BJ (cell line): ENCODE results near the gene TNNI2. TPM values are rescaled to one million over a fixed set of nuclear protein-coding genes. Genes with fewer than 3 reads are reported as not detected.

Experiments used
- CTCF ChIA-PET: fragments of 350-600 bp; formaldehyde crosslinking; extraction: SDS; loops from one replicate; lab custom pipeline; 2021; ENCODE audit warnings: antibody characterized with exemption, inconsistent platforms; lab: Yijun Ruan, JAX
- POLR2A ChIA-PET: fragments of 300-600 bp; sonication (Branson Sonifier 250); formaldehyde crosslinking; extraction: SDS; loops from one replicate; lab custom pipeline; 2021; ENCODE audit warnings: antibody characterized with exemption; lab: Charles Lee
- DNase-seq: peaks from one replicate; pipeline ENCODE4 v3.0.0-alpha.2; 2011; ENCODE audit warnings: low read depth
- H3K27me3 ChIP-seq: 2 replicates; pipeline ENCODE4 v1.6.0; 2011; ENCODE audit warnings: low read length; ENCODE audit not compliant: control insufficient read depth, insufficient read depth
- H3K36me3 ChIP-seq: 2 replicates; pipeline ENCODE4 v1.5.1; 2011; ENCODE audit warnings: low read length; ENCODE audit not compliant: control insufficient read depth, insufficient read depth
- H3K4me3 ChIP-seq: 2 replicates; pipeline ENCODE4 v1.5.1; 2011; ENCODE audit warnings: low read depth, mild to moderate bottlenecking, control low read depth, low read length
- polyA plus RNA-seq: library from polyadenylated mRNA; depleted of rRNA; stranded (reverse); fragments of >200 nt; gene quantifications from 2 replicates; pipeline ENCODE4 v1.2.3, GENCODE V29; 2011
- TF ChIP-seq, protein P1 (sequence below): IDR thresholded peaks from 2 replicates; pipeline ENCODE4 v1.5.1; 2011; ENCODE audit warnings: low read depth, mild to moderate bottlenecking, control low read depth, inconsistent platforms, low read length, moderate library complexity; ENCODE audit not compliant: insufficient read depth

TNNI2 gene
- polyA plus RNA-seq, 1 experiment = not detected

- no peak for DNase-seq
- Histone ChIP-seq H3K36me3 (no peaks in the 10 kb centered on the region), H3K4me3 (no peak overlapping the region), H3K27me3 (peaks cover 2% of the 10 kb centered on the region)
- POLR2A ChIA-PET = no interaction called here
- CTCF ChIA-PET = interaction anchor here (0.8 to 1.9 kb wide), 5 partner anchors 16 to 288 kb away, joined by 3 to 9 read pairs (median 4); no protein-coding TSS in a partner anchor
- TF ChIP-seq, protein P1, sequence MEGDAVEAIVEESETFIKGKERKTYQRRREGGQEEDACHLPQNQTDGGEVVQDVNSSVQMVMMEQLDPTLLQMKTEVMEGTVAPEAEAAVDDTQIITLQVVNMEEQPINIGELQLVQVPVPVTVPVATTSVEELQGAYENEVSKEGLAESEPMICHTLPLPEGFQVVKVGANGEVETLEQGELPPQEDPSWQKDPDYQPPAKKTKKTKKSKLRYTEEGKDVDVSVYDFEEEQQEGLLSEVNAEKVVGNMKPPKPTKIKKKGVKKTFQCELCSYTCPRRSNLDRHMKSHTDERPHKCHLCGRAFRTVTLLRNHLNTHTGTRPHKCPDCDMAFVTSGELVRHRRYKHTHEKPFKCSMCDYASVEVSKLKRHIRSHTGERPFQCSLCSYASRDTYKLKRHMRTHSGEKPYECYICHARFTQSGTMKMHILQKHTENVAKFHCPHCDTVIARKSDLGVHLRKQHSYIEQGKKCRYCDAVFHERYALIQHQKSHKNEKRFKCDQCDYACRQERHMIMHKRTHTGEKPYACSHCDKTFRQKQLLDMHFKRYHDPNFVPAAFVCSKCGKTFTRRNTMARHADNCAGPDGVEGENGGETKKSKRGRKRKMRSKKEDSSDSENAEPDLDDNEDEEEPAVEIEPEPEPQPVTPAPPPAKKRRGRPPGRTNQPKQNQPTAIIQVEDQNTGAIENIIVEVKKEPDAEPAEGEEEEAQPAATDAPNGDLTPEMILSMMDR = no peak
Measured at GRCh38 chr11:1862588-1863351, 24.0 kb downstream of the TNNI2 start.

GRCh38 chr11:1863352-1864216 lies 24.8 kb downstream of the TNNI2 start:
- peak; percentile 35 for DNase-seq
- Histone ChIP-seq H3K4me3 (no peak overlapping the region), H3K36me3 (no peaks in the 10 kb centered on the region), H3K27me3 (peaks cover 2% of the 10 kb centered on the region)
- CTCF ChIA-PET = interaction anchor here (1.1 to 1.9 kb wide), 3 partner anchors 31 to 287 kb away, joined by 3 to 9 read pairs (median 5); no protein-coding TSS in a partner anchor
- POLR2A ChIA-PET = no interaction called here
- TF ChIP-seq, protein P1 = no peak

DNA sequence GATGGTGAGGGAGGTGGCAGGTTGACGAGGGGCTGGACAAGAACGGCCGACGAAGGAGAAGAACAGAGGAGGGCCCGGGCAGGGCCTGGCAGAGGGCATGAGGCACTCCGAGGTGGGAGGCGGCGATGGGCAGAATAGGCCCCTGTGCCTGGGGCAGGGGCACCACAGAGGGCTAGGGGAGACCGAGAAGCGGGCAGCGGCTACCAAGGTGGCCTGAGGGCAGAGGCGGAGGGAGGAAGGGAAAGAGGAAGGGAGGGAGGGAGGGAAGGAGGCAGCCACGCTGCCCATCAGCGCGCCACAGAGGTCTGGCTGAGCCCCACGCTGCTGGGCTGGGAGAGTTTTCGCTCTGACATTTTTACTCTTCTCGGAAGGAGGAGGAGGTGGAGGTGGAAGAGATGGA lies 25.4 kb downstream of the TNNI2 start:
- H3K36me3 ChIP-seq = no peaks in the 10 kb centered on the region
- POLR2A ChIA-PET = no interaction called here
- CTCF ChIA-PET = no interaction called here
- TF ChIP-seq, protein P1 = no peak
- H3K4me3 ChIP-seq = no peak overlapping the region
- H3K27me3 ChIP-seq = peaks cover 2% of the 10 kb centered on the region; the same call in 1 of the 2 replicates
- DNase-seq = no peak

- no peak overlapping the region for H3K4me3 ChIP-seq
- peaks cover 2% of the 10 kb centered on the region; the same call in 1 of the 2 replicates for H3K27me3 ChIP-seq
- DNase-seq = no peak
- CTCF ChIA-PET = interaction anchor here (0.9 to 2.4 kb wide), 2 partner anchors 17 to 84 kb away, joined by 3 to 7 read pairs; no protein-coding TSS in a partner anchor
- TF ChIP-seq, protein P1 = no peak
- no peaks in the 10 kb centered on the region for H3K36me3 ChIP-seq
- POLR2A ChIA-PET = no interaction called here
Measured at GRCh38 chr11:1864831-1865665, 26.3 kb downstream of the TNNI2 start.
